ENCODE measurements around the gene SH3YL1.
"Not testable (repeated sequence)": the region's sequence is repeated elsewhere in the genome, so short reads cannot be mapped to it uniquely, and the experiment has no call there.

The SH3YL1 gene

GRCh38 chr2:201648-202433, 62.0 kb downstream of the SH3YL1 start:
- in situ Hi-C loops (cut with HindIII; ENCODE audit: low pct_ligation_motif_present, low pct_unique_long_range_greater_than_20kb, low sequenced_read_pairs), result no loop called here
- DNase-seq, result no peak

DNA sequence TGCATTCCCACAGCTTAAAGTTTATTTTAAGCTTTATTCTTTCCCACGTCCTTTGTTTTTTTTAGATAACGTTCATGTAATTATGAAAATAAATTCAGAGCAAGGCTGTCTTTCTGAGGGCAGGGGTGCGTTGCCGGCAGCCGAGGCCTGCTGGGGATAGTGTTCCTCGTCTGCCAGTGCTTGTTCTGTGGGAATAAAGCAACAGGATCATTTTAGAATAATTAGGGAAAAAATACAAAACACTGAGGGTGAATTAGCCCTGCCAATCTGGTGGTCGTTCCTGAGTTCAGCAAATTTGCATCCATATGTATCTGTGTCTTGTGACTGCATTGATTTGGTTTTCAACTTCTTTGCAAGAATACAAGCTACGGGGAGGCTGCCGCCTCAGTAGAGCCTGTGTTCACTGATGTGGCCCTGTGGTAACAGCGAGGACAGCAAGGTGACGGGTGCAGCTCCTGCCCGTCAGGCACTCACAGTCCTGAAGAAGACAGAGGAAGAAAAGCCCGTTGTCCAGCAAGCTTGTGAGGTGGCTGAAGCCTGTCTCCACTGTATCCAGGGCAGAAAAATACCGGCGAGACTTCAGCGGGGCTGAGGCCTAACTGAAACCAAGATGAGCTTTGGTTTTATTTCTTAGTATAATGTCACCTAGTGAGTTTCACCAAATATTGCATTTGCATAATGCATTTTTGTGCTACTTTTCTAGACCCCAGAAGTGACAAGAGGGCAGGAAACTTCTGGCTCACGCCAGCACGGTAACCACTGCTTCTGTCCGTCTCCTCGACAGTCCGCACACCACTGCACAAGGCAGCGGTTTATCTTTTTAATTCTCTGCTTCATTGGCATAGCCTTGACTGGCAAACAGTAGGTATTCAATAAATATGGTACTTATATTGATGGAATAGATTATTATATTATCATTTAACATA, 64.5 kb downstream of the SH3YL1 start:
- in situ Hi-C loops (cut with HindIII; ENCODE audit: low pct_ligation_motif_present, low pct_unique_long_range_greater_than_20kb, low sequenced_read_pairs), result no loop called here
- DNase-seq, result no peak

- no peak for DNase-seq
- in situ Hi-C loops (cut with HindIII; ENCODE audit: low pct_ligation_motif_present, low pct_unique_long_range_greater_than_20kb, low sequenced_read_pairs), result no loop called here
Observed at GRCh38 chr2:196406-196805, 67.4 kb downstream of the SH3YL1 start.

DNA sequence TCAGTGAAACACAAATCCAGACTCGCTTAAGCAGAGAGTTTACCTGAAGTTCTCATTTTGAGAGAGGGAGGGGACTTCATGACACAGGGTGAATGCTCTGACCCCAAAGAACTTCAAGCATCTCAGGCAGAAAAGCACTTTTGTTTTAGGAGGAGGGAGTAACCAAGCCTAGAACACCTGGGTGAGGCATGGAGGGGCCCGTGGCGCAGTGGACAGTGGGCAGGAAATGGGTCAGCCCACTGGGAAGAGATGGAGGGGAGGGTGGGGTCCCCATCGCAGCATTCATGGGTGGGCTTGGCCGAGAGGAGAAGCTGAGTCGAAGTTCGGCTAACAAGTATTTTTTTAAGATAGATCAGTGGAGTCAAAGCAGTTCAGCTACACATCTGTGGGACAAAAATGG, 67.9 kb downstream of the SH3YL1 start:
- in situ Hi-C loops (cut with HindIII; ENCODE audit: low pct_ligation_motif_present, low pct_unique_long_range_greater_than_20kb, low sequenced_read_pairs), result no loop called here
- DNase-seq, result no peak

DNA sequence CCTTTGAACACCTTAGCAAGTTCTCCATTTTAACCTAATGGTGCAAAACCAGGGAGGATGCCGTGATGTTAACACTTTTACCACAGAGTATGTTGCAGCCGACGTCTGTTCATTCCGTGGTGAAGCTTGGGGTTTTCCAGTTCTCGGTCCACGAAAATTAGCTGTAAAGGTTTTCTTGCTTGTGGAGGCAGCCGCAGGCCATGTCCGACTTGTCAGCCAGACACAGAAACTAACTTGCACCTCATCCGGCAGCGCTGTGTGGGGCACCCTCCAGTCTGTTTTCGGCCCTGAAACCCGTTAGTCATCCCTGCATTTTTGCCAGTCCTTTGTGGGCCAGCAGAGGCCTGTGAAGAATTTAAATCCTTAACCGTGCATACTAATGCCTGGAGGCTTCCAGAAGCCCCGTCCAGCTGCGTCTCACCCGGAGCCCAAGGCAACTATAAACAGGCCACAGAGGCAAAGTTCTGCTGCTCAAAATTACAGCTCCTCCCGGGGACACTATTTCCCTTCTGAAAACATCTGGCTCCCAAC, 70.6 kb downstream of the SH3YL1 start:
- in situ Hi-C loops (cut with HindIII; ENCODE audit: low pct_ligation_motif_present, low pct_unique_long_range_greater_than_20kb, low sequenced_read_pairs), result no loop called here
- DNase-seq, result no peak

- in situ Hi-C loops (cut with HindIII; ENCODE audit: low pct_ligation_motif_present, low pct_unique_long_range_greater_than_20kb, low sequenced_read_pairs), result no loop called here
- DNase-seq, result no peak
Observed at GRCh38 chr2:191311-192190, 72.3 kb downstream of the SH3YL1 start.

DNA sequence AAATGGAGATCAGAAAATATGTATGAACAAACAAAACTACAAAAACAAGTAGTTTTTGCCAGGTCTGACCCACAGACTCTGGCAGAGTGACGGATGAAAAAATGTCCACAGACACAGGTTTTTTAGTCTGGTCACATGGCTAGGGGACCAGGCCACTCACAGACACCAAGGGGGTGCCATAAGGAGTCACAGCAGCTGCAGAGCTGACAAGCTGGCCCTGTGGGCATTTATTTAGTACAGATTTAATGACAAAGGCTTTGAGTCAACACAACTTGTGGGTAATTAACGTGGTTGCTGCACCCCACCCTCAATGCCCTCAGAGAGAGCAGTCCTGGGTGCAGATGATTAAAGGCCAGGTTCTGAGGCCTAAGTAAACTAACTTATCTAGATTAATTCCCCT, 76.0 kb downstream of the SH3YL1 start:
- DNase-seq, result no peak
- in situ Hi-C loops (cut with HindIII; ENCODE audit: low pct_ligation_motif_present, low pct_unique_long_range_greater_than_20kb, low sequenced_read_pairs), result no loop called here

GRCh38 chr2:185221-185620, 78.6 kb downstream of the SH3YL1 start:
- no peak for DNase-seq
- in situ Hi-C loops (cut with HindIII; ENCODE audit: low pct_ligation_motif_present, low pct_unique_long_range_greater_than_20kb, low sequenced_read_pairs), result no loop called here

DNA sequence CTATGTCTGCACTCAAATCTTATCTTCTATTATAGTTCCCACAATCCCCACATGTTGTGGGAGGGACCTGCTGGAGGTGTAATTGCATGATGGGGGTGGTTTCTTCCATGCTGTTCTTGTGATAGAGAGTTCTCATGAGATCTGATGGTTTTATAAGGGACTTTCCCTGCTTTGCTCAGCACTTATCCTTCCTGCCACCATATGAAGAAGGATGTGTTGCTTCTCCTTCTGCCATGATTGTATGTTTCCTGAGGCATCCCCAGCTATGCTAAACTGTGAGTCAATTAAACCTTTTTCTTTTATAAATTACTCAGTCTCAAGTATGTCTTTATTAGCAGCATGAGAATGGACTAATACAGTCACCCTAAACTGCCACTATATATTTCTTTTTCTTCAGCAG, 79.1 kb downstream of the SH3YL1 start:
- DNase-seq, result no peak
- in situ Hi-C loops (cut with HindIII; ENCODE audit: low pct_ligation_motif_present, low pct_unique_long_range_greater_than_20kb, low sequenced_read_pairs), result no loop called here

DNA sequence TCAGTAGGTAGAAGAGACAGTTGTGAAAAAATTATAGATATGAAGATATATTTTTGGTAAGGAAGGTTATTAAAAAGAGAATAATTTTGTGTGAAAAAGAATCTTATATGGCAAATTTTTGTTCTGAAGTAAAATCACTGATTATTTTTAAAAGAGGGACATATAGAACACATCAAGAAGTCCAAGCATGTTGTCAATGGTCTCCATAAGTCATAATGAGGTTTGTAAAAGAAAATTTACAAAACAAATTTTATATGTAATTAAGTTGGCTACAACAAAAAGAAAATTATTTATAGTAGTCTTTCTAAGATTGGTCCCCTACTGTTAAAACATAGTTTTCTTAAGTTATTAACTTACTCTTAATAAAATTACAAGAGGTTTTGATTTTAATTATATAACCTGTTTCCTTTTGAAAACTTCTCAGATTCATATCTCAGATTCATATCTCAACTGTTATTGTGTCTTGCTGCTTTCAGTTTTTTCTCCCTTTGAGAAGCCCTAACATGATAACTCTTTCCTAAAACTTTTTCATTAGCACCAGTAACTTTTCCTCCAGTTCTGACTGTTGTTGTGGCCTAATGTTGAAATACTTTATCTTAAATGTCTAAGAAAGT, 81.2 kb downstream of the SH3YL1 start:
- DNase-seq, result peak; percentile 14
- in situ Hi-C loops (cut with HindIII; ENCODE audit: low pct_ligation_motif_present, low pct_unique_long_range_greater_than_20kb, low sequenced_read_pairs), result no loop called here

DNA sequence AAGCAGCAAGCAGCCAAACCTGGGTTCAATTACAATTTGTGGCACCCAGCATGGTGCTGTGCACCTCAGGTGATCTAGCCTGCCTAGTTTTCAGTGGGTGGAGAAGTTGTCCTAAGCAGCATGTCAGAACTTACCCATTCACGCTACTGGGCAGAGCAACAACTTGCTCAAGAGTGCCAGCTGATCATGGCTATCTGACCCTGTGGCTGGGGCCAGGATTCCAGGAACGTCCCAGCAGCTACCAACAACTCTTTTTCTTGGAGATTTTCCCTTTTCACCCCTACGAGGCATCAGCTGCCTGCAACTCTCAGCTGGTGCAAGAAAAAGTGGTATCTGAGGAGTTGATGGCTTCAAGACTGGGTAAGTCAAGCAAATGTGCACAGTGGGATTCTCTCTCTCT, 83.5 kb downstream of the SH3YL1 start:
- DNase-seq, result no peak
- in situ Hi-C loops (cut with HindIII; ENCODE audit: low pct_ligation_motif_present, low pct_unique_long_range_greater_than_20kb, low sequenced_read_pairs), result no loop called here

GRCh38 chr2:179886-180285, 83.9 kb downstream of the SH3YL1 start:
- no peak for DNase-seq
- in situ Hi-C loops (cut with HindIII; ENCODE audit: low pct_ligation_motif_present, low pct_unique_long_range_greater_than_20kb, low sequenced_read_pairs), result no loop called here

- DNase-seq, result no peak
- in situ Hi-C loops (cut with HindIII; ENCODE audit: low pct_ligation_motif_present, low pct_unique_long_range_greater_than_20kb, low sequenced_read_pairs), result no loop called here
Observed at GRCh38 chr2:177733-178132, 86.1 kb downstream of the SH3YL1 start.

GRCh38 chr2:176917-177316, 86.9 kb downstream of the SH3YL1 start:
- in situ Hi-C loops (cut with HindIII; ENCODE audit: low pct_ligation_motif_present, low pct_unique_long_range_greater_than_20kb, low sequenced_read_pairs), result no loop called here
- DNase-seq, result no peak

GRCh38 chr2:175880-176820, 87.7 kb downstream of the SH3YL1 start:
- in situ Hi-C loops (cut with HindIII; ENCODE audit: low pct_ligation_motif_present, low pct_unique_long_range_greater_than_20kb, low sequenced_read_pairs), result no loop called here
- no peak for DNase-seq

GRCh38 chr2:175161-175786, 88.6 kb downstream of the SH3YL1 start:
- DNase-seq, result no peak
- in situ Hi-C loops (cut with HindIII; ENCODE audit: low pct_ligation_motif_present, low pct_unique_long_range_greater_than_20kb, low sequenced_read_pairs), result no loop called here

GRCh38 chr2:172120-172519, 91.7 kb downstream of the SH3YL1 start:
- peak; percentile 49 for DNase-seq
- in situ Hi-C loops (cut with HindIII; ENCODE audit: low pct_ligation_motif_present, low pct_unique_long_range_greater_than_20kb, low sequenced_read_pairs), result not testable (repeated sequence)

Measured in ACHN (cell line).